ENCODE data around the gene FAM83G. TPM values are rescaled to one million over a fixed set of nuclear protein-coding genes. Genes with fewer than 3 reads are reported as not detected.

The FAM83G gene
- total RNA-seq, 1 experiment from 2014 or later = 31.4 TPM

DNA sequence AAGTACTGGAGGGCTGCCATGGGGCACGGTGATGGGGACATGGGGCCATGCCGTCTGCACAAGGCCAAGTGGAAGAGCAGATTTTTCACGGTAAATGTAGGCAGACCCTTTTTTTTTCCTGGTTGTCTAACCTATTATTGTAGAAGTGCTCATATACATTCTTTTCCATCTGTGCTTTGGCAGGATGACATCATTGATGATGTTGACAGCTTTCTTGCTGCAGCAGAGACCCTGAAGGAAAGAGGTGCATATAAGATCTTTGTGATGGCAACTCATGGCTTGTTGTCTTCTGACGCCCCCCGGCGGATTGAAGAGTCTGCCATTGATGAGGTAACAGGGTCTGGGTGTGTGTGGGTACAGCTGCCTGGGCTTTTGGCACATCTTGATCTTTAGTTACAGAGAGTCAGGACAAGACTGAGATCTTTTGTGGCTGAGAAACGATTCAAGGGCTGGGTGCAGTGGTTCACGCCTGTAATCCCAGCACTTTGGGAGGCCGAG is 75.9 kb downstream of the FAM83G start:
- DNase-seq (ENCODE audit: low spot score) (no peak), ATAC-seq (no peak)
- TF ChIP-seq, protein P1, sequence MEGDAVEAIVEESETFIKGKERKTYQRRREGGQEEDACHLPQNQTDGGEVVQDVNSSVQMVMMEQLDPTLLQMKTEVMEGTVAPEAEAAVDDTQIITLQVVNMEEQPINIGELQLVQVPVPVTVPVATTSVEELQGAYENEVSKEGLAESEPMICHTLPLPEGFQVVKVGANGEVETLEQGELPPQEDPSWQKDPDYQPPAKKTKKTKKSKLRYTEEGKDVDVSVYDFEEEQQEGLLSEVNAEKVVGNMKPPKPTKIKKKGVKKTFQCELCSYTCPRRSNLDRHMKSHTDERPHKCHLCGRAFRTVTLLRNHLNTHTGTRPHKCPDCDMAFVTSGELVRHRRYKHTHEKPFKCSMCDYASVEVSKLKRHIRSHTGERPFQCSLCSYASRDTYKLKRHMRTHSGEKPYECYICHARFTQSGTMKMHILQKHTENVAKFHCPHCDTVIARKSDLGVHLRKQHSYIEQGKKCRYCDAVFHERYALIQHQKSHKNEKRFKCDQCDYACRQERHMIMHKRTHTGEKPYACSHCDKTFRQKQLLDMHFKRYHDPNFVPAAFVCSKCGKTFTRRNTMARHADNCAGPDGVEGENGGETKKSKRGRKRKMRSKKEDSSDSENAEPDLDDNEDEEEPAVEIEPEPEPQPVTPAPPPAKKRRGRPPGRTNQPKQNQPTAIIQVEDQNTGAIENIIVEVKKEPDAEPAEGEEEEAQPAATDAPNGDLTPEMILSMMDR (IDR thresholded peaks at IDR 0.05) = no peak
- TF ChIP-seq ZNF138 (CRISPR knock-in tag; conservative IDR thresholded peaks at IDR 0.05) = no peak
- TF ChIP-seq, protein P2, sequence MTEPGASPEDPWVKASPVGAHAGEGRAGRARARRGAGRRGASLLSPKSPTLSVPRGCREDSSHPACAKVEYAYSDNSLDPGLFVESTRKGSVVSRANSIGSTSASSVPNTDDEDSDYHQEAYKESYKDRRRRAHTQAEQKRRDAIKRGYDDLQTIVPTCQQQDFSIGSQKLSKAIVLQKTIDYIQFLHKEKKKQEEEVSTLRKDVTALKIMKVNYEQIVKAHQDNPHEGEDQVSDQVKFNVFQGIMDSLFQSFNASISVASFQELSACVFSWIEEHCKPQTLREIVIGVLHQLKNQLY (CRISPR knock-in tag; IDR thresholded peaks at IDR 0.05) = no peak
- TF ChIP-seq, protein P3, sequence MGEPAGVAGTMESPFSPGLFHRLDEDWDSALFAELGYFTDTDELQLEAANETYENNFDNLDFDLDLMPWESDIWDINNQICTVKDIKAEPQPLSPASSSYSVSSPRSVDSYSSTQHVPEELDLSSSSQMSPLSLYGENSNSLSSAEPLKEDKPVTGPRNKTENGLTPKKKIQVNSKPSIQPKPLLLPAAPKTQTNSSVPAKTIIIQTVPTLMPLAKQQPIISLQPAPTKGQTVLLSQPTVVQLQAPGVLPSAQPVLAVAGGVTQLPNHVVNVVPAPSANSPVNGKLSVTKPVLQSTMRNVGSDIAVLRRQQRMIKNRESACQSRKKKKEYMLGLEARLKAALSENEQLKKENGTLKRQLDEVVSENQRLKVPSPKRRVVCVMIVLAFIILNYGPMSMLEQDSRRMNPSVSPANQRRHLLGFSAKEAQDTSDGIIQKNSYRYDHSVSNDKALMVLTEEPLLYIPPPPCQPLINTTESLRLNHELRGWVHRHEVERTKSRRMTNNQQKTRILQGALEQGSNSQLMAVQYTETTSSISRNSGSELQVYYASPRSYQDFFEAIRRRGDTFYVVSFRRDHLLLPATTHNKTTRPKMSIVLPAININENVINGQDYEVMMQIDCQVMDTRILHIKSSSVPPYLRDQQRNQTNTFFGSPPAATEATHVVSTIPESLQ (CRISPR knock-in tag; IDR thresholded peaks at IDR 0.05) = no peak
- ChIA-PET POLR2A (no interaction called here), CTCF (interaction anchor here (0.5 to 1.0 kb wide), 2 partner anchors 30 to 585 kb away, joined by 3 to 7 read pairs; no protein-coding TSS in a partner anchor)
- no peaks in the 10 kb centered on the region for H3K9me3 Mint-ChIP-seq
- H3K36me3 Mint-ChIP-seq = peaks cover 40% of the 10 kb centered on the region
- no peak overlapping the region for H3K4me3 Mint-ChIP-seq
- no peaks in the 10 kb centered on the region for H3K27me3 Mint-ChIP-seq (ENCODE audit: low read depth)
- no peak overlapping the region for H3K27ac Mint-ChIP-seq
- peaks cover 10% of the 10 kb centered on the region for H3K4me1 Mint-ChIP-seq

DNA sequence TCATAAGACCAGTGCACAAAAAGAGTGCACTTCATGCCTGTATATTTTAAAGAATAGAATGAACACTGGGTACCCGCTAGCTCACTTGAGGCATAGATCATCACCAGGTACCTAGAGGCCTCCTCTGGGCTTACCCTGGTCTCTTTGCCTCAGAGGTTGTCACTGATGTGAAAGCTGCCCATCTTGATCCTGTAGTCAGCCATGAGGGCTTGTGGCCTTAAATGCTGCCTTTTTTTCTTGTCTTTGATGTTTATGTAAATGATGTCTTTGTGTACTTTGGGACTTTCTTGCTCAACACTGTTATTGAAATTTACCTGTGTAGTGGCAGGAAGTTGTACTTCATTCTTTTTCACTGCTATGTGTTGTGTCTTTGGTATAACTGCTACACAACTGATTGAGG is 79.4 kb downstream of the FAM83G start:
- Mint-ChIP-seq H3K27ac (peak overlapping the region; percentile 17; the same call in 1 of the 2 replicates), H3K27me3 (ENCODE audit: low read depth) (no peaks in the 10 kb centered on the region), H3K9me3 (no peaks in the 10 kb centered on the region), H3K36me3 (peaks cover 28% of the 10 kb centered on the region), H3K4me1 (peaks cover 10% of the 10 kb centered on the region), H3K4me3 (no peak overlapping the region)
- ChIA-PET POLR2A (no interaction called here), CTCF (interaction anchor here (0.6 kb wide), 2 partner anchors 60 to 948 kb away, joined by 3 to 5 read pairs; no protein-coding TSS in a partner anchor)
- ATAC-seq = no peak
- DNase-seq (ENCODE audit: low spot score) = no peak
- TF ChIP-seq, protein P4, sequence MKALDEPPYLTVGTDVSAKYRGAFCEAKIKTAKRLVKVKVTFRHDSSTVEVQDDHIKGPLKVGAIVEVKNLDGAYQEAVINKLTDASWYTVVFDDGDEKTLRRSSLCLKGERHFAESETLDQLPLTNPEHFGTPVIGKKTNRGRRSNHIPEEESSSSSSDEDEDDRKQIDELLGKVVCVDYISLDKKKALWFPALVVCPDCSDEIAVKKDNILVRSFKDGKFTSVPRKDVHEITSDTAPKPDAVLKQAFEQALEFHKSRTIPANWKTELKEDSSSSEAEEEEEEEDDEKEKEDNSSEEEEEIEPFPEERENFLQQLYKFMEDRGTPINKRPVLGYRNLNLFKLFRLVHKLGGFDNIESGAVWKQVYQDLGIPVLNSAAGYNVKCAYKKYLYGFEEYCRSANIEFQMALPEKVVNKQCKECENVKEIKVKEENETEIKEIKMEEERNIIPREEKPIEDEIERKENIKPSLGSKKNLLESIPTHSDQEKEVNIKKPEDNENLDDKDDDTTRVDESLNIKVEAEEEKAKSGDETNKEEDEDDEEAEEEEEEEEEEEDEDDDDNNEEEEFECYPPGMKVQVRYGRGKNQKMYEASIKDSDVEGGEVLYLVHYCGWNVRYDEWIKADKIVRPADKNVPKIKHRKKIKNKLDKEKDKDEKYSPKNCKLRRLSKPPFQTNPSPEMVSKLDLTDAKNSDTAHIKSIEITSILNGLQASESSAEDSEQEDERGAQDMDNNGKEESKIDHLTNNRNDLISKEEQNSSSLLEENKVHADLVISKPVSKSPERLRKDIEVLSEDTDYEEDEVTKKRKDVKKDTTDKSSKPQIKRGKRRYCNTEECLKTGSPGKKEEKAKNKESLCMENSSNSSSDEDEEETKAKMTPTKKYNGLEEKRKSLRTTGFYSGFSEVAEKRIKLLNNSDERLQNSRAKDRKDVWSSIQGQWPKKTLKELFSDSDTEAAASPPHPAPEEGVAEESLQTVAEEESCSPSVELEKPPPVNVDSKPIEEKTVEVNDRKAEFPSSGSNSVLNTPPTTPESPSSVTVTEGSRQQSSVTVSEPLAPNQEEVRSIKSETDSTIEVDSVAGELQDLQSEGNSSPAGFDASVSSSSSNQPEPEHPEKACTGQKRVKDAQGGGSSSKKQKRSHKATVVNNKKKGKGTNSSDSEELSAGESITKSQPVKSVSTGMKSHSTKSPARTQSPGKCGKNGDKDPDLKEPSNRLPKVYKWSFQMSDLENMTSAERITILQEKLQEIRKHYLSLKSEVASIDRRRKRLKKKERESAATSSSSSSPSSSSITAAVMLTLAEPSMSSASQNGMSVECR (CRISPR knock-in tag; IDR thresholded peaks at IDR 0.05; ENCODE audit: borderline replicate concordance) = no peak
- TF ChIP-seq PRRX2 (CRISPR knock-in tag; IDR thresholded peaks at IDR 0.05) (no peak), ZNF219 (CRISPR knock-in tag; IDR thresholded peaks at IDR 0.05; ENCODE audit: borderline replicate concordance) (no peak), SOX15 (CRISPR knock-in tag; IDR thresholded peaks at IDR 0.05) (no peak), OVOL2 (CRISPR knock-in tag; IDR thresholded peaks at IDR 0.05; ENCODE audit: borderline replicate concordance) (no peak), TEAD1 (CRISPR knock-in tag; IDR thresholded peaks at IDR 0.05) (no peak), NR1H2 (CRISPR knock-in tag; IDR thresholded peaks at IDR 0.05) (no peak), EMX1 (CRISPR knock-in tag; IDR thresholded peaks at IDR 0.05) (no peak), ZNF396 (CRISPR knock-in tag; IDR thresholded peaks at IDR 0.05; ENCODE audit: borderline replicate concordance) (no peak)
- TF ChIP-seq, protein P5, sequence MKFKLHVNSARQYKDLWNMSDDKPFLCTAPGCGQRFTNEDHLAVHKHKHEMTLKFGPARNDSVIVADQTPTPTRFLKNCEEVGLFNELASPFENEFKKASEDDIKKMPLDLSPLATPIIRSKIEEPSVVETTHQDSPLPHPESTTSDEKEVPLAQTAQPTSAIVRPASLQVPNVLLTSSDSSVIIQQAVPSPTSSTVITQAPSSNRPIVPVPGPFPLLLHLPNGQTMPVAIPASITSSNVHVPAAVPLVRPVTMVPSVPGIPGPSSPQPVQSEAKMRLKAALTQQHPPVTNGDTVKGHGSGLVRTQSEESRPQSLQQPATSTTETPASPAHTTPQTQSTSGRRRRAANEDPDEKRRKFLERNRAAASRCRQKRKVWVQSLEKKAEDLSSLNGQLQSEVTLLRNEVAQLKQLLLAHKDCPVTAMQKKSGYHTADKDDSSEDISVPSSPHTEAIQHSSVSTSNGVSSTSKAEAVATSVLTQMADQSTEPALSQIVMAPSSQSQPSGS (CRISPR knock-in tag; IDR thresholded peaks at IDR 0.05; ENCODE audit: borderline replicate concordance, low read depth) = no peak
- TF ChIP-seq, protein P1 (IDR thresholded peaks at IDR 0.05) = no peak
- TF ChIP-seq, protein P6, sequence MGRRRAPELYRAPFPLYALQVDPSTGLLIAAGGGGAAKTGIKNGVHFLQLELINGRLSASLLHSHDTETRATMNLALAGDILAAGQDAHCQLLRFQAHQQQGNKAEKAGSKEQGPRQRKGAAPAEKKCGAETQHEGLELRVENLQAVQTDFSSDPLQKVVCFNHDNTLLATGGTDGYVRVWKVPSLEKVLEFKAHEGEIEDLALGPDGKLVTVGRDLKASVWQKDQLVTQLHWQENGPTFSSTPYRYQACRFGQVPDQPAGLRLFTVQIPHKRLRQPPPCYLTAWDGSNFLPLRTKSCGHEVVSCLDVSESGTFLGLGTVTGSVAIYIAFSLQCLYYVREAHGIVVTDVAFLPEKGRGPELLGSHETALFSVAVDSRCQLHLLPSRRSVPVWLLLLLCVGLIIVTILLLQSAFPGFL (CRISPR knock-in tag; IDR thresholded peaks at IDR 0.05; ENCODE audit: borderline replicate concordance) = no peak
- TF ChIP-seq, protein P7, sequence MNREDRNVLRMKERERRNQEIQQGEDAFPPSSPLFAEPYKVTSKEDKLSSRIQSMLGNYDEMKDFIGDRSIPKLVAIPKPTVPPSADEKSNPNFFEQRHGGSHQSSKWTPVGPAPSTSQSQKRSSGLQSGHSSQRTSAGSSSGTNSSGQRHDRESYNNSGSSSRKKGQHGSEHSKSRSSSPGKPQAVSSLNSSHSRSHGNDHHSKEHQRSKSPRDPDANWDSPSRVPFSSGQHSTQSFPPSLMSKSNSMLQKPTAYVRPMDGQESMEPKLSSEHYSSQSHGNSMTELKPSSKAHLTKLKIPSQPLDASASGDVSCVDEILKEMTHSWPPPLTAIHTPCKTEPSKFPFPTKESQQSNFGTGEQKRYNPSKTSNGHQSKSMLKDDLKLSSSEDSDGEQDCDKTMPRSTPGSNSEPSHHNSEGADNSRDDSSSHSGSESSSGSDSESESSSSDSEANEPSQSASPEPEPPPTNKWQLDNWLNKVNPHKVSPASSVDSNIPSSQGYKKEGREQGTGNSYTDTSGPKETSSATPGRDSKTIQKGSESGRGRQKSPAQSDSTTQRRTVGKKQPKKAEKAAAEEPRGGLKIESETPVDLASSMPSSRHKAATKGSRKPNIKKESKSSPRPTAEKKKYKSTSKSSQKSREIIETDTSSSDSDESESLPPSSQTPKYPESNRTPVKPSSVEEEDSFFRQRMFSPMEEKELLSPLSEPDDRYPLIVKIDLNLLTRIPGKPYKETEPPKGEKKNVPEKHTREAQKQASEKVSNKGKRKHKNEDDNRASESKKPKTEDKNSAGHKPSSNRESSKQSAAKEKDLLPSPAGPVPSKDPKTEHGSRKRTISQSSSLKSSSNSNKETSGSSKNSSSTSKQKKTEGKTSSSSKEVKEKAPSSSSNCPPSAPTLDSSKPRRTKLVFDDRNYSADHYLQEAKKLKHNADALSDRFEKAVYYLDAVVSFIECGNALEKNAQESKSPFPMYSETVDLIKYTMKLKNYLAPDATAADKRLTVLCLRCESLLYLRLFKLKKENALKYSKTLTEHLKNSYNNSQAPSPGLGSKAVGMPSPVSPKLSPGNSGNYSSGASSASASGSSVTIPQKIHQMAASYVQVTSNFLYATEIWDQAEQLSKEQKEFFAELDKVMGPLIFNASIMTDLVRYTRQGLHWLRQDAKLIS (CRISPR knock-in tag; IDR thresholded peaks at IDR 0.05; ENCODE audit: borderline replicate concordance) = no peak
